Activated CD4-positive, alpha-beta T cell treated with anti-CD3 and anti-CD28 coated beads for 24 hours (primary cell): Measurements from ENCODE around the gene CMAS.
"Not testable (repeated sequence)": the region's sequence is repeated elsewhere in the genome, so short reads cannot be mapped to it uniquely, and the experiment has no call there.

Source experiments
- DNase-seq, 2 donors: peaks; one replicate each; pipeline ENCODE4 v3.0.0-alpha.2; 2020; ENCODE audit warnings: low read depth in 2 of 2

The CMAS gene

DNA sequence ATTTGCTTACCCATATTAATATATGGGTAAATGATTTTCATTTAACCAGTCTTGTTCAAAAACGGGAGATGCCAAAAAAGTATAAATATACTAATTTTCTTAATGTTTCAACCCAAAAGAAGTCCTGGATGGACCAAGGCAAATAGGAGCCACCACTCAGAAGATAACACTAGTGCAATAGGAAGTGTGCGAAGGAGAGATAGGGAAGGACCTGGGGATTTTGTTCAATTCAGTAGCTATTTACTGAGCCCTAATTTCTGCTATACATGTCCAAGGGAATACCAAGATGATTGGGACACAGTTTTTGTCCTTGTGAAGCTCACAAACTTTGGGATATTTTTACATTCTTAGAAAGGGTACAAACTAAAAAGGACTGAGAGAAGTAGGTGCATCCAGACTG lies 1.5 kb downstream of the CMAS start:
- no peak for DNase-seq

DNA sequence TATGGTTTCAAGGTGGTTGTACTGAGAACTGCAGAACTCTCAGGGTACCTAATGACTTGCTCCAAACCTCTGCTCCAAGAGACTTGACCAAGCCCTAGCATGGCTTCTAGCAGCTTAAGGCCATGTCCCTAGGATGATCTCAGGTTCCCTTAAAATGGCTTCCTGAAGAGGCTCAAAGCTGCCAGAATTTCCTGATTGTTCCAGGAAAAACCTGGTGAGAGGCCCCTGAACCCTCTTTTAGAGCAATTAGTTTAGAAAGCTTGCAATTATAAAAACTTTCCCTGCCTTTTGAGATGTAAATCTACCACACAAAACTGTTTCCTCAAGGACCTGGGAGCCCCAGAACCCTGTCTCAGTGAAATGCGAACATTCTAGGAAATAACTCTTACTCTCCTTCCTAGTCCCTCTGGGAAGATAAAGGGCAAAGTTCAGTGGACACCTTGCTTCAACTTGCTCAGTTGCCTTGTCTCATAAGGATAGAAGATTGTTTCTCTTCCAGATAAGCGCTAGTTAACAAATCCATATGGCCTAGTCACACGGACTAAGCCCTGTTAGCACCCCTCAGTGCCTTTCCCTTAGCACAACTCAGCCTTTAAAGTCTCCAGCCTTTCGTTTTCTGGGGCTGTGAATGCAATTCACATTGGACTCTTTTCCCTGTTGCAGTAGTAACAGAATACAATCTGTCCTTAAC lies 2.5 kb downstream of the CMAS start:
- no peak for DNase-seq

DNA sequence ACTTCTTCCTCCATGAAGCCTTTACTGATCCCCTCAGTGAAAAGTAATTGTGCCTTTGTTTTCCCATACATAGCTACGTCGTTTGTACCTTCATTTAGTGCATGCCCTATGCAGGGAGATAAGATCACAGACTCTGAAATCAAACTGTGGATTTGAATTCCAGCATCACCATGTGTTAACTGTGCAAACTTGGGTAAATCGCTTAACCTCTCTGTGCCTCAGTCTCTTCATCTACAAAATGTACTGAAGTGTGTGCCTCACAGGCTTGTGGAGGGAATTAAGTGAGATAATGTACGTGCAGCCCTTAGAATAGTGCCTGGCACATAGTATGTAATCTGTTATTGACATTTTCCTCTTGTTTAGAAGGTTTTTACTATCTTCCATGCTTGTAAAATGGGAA lies 4.1 kb downstream of the CMAS start:
- no peak for DNase-seq

DNA sequence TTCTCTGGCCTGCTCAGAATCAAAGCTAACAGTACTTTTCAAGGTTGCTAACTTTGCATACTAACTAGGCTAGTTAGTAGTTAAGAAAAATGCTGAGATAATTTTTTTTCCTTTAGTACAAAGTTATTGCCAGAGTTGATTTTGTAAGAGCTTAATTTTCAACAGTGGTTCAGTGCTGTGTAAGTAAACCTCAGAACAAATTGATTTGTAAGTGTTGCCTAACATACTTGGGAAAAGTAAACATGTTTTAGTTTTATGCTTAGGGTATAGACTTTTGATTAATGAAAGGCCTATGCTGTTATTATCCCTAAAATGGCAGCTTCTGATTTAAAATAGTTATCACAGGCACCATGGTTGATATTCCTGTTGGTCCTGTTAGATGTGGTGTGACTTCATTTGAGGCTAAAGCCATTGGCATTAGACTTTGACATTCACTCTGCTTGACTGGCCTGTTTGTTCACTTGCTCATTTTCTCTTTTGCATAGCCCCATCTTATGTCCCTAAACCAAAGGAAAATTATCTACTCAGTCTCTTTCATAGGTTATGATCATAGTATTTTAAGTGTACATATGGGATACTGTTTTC lies 5.2 kb downstream of the CMAS start:
- no peak for DNase-seq

DNA sequence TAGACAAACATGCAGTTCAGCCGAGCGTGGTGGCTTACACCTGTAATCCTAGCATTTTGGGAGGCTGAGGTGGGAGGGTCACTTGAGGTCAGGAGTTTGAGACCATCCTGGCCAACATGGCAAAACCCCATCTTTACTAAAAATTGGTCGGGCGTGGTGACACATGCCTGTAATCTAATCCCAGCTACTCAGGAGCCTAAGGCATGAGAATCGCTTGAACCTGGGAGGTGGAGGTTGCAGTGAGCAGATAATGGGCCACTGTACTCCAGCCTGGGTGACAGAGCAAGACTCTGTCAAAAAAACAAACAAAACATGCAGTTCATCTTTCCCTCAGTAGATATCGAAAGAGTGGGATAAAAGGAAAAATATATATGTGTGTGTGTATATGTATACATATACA lies 7.0 kb downstream of the CMAS start:
- DNase-seq = not testable (repeated sequence)

DNA sequence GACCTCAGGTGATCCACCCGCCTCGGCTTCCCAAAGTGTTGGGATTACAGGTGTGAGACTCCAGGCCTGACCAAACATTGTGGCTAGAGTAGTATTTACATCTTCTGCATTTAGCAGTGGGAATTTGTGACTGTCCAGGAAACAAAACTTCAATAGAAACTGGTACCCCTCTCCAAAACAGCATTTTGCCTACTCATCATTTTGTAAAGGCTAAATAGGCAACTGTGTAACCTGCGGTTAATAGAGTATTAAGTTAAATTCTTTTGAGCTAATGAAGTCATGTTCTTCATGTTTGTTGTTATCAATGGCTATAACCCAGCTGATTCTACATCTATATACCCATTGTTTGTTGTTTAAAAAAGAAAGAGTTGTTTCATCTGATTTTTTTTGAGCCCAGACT lies 8.1 kb downstream of the CMAS start:
- no peak for DNase-seq

DNA sequence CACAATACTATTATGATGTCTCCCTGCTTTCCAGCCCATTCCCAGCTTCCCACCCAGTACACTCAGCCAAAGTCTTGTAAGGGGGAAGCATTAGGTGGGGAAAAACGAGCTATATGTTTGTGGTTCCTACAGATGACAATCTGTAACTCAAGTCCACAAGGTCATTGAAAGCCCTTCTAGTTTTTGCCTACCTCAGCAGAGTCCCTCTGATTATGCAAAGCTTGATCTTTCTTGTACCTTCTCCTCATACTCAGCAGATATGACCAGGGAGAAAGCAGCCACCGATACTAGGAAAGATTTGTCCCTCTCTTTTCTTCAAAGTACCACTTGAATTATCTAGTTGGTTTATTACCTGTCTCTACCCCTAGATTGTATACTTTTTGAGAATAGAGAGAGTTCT lies 10.6 kb downstream of the CMAS start:
- DNase-seq = no peak

DNA sequence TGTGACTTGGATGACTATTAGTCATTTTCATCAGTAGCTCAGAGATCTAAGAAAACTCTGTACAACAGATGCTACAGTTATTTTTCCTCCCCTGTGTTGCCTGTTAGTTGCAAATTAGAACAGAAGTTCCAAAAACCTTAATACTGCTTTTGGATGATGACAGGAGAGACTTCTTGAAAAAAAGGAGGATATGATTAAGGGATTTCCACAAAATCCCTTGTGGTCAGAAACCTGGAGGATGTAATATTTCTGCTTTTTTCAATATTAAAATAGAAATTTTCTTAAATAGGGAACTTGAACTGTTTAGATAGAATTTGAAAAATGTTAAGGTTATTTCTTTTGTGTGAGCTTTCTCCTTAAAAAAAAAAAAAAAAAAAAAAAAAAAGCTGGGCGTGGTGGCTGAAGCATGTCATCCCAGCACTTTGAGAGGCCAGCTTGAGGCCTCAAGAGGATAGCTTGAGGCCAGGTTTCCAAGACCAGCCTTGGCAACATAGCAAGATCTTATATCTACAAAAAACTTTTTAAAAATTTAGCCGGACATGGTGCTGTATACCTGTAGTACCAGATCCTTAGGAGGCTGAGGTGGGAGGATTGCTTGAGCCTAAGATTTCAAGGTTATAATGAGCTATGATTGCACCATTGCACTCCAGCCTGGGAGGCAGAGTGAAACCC lies 14.1 kb downstream of the CMAS start:
- no peak for DNase-seq

DNA sequence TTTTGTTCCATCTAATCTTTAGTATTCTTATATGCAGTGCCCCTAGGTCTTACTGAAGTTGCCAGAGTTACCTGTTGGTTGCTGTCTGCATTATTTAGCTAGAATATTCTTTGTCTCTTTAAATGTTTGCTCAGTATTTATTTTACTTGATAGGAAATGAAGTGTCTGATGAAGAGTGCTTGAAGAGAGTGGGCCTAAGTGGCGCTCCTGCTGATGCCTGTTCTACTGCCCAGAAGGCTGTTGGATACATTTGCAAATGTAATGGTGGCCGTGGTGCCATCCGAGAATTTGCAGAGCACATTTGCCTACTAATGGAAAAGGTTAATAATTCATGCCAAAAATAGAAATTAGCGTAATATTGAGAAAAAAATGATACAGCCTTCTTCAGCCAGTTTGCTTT lies 18.9 kb downstream of the CMAS start:
- no peak for DNase-seq

DNA sequence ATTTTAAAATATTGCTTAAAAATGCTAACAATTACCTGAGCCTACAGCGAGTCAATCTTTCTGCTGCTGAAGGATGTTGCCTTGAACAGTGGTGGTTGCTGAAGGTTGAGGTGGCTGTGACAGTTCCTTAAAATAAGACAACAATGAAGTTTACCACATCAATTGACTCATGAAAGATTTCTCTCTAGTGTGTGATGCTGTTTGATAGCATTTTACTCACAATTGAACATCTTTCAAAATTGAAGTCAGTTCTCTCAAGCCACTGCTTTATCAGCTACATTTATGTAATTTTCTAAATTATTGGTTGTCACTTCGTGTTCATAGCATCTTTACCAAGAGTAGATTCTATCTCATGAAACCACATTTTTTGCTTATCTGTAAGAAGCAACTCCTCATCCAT lies 20.3 kb downstream of the CMAS start:
- no peak for DNase-seq

DNA sequence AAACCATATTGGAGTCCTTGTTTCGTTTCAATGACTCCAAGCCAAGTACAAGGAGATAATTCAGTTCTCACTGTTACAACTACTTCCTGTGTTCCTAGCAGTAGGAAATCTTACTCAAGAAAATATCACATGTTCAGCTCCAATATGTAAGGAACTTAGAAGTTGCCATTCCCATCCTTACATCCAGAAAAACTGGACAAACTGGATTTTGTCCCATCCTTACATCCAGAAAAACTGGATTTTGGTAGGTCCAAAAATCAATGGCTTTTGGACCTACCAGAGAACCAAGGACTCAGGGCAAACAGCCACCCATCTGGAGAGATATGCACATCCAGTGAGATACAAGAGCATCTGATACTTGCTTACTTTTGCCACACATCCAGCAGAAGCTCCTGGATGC lies 23.8 kb downstream of the CMAS start:
- DNase-seq = no peak

DNA sequence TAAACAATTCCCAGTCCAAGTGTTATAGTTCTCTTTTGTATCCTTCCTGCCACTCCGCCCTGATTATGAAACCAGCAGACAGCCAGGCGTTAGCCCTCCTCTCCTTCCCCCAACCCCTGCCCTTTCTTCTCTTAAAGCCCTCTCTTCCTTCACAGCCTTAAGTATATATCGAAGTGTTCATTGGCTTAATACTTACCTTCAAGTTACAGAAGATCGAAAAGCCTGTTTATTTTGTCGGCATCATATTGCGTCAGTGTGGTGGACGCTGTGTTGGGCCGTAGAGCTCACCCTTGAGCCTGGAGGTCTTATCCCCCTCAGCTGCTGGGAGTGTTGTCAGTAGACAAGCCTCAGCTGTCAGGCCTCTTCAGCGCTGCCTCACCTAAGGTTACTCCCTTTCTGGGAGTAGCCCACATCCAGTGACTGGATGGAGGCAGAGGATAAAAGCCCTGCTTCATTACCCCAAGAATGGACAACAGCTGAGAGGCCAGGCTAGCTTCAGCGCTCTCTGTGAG lies 36.2 kb downstream of the CMAS start:
- DNase-seq = no peak

DNA sequence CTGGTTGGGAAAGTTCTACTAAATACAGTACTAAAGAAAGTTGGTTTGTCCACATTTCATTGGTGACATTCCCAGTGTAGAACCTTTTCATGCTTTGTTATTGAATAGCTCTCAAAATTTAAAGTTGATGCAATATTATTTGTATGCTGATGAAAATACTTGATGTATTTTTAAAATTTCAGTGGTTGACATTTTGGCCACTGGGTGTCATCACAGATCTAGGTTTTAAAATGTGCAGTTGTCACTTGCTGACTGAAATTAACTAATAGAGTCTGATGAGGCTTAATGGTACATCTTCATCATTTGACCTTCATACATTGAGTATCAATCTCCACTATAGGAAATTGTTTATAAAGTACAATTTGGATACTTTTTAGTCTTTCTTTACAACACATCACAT lies 37.1 kb downstream of the CMAS start:
- DNase-seq = no peak

DNA sequence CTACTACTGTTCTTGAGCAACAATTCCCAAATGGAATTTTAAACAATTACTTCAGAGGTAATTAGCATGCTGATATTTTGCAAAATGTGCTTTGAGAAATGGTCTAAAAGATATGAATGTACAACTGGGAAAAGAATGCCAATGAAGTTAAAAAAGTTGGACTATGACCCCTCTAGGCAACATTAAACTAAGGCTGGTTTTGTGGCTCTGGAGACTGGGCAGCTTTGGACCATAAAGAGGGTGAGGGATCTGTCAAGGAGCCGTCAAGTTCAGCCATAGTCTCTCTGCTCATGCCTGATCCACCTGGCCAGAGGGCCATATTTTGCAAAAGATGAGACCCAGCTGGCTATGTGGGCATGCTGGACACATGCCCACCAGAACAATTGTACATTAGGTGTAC lies 38.8 kb downstream of the CMAS start:
- DNase-seq = no peak

DNA sequence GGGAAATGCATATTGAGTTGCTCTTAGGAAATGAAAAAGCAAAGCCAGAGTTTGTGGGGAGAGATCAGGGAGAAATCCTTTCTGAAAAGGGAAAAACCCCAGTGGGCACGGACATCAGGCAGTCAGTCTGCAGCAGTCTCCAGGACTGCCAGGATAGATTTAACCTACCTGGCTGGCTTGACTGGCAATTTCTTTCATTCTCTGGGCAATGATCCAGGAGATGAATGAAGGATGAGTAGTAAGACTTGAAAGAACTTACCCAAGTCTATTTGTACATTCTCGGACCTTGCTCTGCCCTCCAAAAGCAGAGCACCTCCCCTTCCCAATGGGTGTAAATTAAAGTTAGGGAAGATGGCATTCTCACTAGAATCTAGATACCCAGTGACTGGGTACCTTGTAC lies 42.9 kb downstream of the CMAS start:
- no peak for DNase-seq

DNA sequence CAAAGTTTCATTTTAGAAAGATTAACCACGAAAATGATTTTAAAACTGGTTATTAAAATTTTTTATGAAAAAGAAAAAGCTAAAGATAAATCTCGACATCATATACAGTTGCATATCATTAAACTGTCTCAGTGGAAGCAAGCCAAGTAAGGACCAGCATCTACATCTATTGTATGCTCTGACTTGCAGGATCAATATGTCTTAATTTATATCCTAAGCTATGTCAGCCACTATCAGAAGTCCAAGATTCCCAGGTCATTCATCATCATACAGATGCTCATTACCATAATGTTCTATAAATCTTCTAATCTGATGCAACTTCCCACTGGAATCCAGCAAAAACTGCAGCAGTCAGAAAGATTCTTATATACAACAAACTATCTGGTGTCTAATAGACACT lies 43.5 kb downstream of the CMAS start:
- DNase-seq = no peak

DNA sequence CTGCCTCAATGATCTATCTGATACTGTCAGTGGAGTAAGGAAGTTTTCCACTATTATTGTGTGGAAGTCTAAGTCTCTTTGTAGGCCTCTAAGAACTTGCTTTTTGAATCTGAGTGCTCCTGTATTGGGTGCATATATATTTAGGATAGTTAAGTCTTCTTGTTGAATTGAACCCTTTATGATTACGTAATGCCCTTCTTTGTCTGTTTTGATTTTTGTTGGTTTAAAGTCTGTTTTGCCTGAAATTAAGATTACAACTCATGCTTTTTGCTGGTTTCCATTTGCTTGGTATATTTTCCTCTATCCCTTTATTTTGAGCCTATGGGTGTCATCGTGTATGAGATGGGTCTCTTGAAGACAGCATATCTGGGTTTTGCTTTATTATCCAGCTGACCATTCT lies 53.0 kb downstream of the CMAS start:
- not testable (repeated sequence) for DNase-seq

DNA sequence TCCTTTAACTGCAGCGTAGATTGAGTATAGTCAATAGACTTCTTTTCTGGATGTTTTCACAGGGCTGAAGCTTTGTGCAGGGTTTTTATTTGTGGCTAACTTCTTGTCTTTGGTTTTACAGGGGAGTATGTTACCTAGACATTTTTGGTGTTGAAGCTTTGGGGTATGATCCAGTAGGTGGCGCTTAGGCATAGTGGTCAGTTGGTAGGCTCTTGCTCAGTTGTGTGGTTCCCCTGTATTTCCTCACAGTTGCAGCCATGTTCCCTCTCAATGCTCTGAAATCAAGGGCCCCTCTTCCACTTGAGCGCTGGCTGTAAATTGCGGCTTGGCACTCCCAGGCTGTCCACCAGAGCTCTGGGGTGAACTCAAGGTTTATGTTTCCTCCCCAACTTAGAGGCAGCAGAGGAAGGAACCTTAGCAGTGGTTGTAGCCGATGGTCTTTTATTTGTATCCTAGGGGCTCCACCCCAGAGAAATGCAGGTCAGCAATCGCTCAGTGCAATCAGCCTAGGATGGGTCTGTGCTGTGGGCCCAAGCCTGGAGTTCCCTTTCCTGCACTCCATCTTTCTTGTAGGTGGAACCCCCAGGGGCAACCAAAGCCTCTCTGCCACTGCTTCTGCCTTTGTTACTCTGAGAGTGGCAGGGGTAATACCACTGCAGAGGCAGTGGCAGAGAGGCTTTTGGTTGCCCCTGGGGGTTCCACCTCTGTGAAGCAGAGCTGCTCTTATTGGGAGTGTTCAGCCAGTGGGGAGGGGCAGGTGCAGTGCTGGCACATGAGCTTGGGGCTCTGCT lies 55.1 kb downstream of the CMAS start:
- peak in 1 of 2 donors; percentile 17 for DNase-seq

DNA sequence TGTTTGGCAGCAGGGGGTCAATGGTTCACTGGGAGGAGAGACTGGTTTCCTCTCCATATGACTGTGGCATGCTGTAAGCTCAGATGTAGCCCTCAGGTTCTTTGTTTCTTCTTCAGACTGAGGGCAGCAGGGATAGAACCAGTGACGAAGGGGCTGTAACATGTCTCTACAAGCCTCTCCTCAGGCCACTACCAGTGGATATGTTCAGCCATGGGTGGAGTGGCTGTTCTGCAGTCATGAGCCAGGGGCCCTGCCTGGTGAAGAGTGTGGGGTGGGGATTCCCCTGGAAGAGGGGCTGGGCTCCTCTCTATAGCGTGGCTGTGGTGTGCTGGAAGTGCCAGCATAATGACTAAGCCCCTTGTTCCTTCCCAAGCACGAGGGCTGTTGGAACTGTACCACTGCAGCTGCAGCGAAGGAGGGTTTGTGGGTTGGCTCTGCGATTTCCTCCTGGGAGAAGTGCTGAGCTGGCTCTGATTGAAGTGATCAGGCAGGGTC lies 55.8 kb downstream of the CMAS start:
- no peak for DNase-seq

DNA sequence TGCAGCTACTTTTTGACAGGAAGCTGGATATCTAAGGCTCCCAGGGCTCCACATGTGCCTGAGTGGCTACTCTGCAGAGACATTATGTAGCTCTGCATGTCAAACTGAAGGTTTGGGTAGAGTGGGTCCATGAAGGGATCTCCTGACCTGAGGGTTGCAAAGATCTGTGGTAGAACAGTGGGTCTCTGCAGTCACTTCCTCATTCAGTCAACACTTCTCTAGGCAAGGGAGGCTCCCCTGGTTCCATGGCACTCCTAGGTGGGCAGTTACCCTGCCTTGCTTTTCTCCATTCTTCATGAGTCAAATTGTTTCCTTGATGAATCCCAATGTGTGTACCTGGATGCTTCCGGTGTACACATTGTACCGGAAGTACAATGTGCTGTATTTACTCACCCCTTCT lies 57.4 kb downstream of the CMAS start:
- DNase-seq = no peak

DNA sequence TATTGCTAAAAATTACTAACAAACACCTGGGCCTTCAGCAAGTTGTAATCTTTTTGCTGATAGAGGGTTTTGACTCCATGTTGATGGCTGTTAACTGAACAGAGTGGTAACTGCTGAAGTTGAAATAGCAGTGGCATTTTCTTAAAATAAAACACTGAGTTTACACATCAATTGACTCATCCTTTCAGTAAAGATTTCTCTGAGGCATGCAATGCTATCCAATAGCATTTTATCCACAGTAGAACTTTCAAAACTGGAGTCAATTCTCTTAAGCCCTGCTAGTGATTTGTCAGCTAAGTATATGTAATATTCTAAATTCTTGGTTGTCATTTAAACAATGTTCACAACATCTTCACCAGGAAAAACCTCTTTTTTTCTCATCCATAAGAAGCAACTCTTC lies 59.5 kb downstream of the CMAS start:
- DNase-seq = no peak

DNA sequence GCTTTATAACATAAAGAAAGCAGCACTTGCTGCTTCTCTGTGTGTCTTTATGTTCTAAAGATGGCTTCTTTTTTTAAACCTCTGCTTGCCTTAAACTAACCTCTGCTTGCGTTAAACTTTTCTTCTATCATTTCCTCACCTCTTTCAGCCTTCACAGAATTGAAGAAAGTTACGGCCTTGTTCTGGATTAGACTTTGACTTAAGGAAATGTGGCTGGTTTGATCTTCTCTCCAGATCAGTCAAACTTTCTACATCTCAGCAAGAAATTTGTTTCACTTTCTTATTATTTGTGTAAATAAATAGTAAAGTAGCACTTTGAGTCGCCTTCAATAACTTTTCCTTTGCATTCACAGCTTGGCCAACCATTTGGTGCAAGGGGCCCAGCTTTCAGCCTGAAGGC lies 64.2 kb downstream of the CMAS start:
- no peak for DNase-seq
